Measurements from ENCODE around the gene CFAP97D2.
"Not testable (repeated sequence)": the region's sequence is repeated elsewhere in the genome, so short reads cannot be mapped to it uniquely, and the experiment has no call there.

The CFAP97D2 gene

GRCh38 chr13:114237415-114238112, 58.5 kb downstream of the CFAP97D2 start:
- no peak for TF ChIP-seq CTCF (IDR thresholded peaks at IDR 0.05; ENCODE audit: insufficient read depth, low read depth, low read length, missing control alignments)
- H3K4me3 ChIP-seq (ENCODE audit: low read depth, low read length) = no peak overlapping the region
- DNase-seq (ENCODE audit: low read depth) = no peak

DNA sequence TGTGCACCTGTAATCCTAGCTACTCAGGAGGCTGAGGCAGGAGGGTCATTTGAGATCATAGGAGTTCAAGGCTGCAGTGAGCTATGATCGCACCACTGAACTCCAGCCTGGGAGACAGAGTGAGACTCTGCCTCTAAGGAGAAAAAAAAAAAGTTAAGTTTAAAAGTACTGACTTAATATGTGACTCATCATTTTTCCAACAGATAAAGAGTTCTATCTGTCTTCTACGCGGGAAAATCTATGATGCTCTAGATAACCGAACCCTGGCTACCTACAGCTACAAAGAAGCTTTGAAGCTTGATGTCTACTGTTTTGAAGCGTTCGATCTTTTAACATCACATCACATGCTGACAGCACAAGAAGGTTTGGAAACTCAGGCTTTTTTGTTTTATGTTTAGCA, 62.9 kb downstream of the CFAP97D2 start:
- no peak overlapping the region for H3K4me3 ChIP-seq (ENCODE audit: low read depth, low read length)
- no peak for DNase-seq (ENCODE audit: low read depth)
- TF ChIP-seq CTCF (IDR thresholded peaks at IDR 0.05; ENCODE audit: insufficient read depth, low read depth, low read length, missing control alignments) = no peak

DNA sequence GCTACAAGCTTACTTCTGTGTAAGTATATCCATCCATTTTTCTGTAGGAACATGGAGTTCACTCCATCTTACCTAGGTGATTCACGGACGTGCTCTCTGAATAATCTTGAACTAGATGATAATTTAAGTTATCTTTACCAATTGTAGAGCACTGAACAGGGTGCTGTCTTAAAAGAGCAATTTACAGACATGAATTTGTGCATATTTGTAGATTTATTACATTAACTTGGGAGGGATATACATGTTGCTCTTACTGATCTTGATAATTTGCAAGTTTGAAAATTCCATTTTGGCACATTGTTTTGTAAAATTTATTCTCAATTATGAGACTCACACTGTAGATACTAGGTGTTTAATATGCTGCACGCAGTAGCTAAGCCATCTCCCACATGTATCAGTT, 64.9 kb downstream of the CFAP97D2 start:
- TF ChIP-seq CTCF (IDR thresholded peaks at IDR 0.05; ENCODE audit: insufficient read depth, low read depth, low read length, missing control alignments) = no peak
- DNase-seq (ENCODE audit: low read depth) = no peak
- no peak overlapping the region for H3K4me3 ChIP-seq (ENCODE audit: low read depth, low read length)

DNA sequence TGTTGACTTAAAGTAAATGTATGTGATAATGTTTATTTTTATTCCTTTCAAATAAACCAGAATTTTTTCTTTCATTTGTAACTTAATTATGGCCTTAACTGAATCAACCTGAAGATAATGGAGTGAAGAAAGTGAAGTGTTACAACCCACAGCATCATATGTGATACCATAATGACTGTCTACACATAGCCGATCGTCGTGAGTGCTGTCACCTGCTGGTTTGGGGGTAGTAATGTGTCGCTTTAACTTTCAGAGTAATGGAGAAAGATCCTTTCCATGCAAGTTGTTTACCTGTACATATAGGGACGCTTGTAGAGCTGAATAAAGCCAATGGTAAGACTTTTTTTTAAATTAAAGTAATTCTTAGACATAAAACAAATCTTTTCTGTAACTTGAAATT, 65.6 kb downstream of the CFAP97D2 start:
- no peak for TF ChIP-seq CTCF (IDR thresholded peaks at IDR 0.05; ENCODE audit: insufficient read depth, low read depth, low read length, missing control alignments)
- no peak for DNase-seq (ENCODE audit: low read depth)

GRCh38 chr13:114248011-114248410, 69.0 kb downstream of the CFAP97D2 start:
- DNase-seq (ENCODE audit: low read depth) = no peak
- no peak for TF ChIP-seq CTCF (IDR thresholded peaks at IDR 0.05; ENCODE audit: insufficient read depth, low read depth, low read length, missing control alignments)
- H3K4me3 ChIP-seq (ENCODE audit: low read depth, low read length) = no peak overlapping the region

More for the DNA sequence above, 65.6 kb downstream of the CFAP97D2 start:
- H3K4me3 ChIP-seq (ENCODE audit: low read depth, low read length) = no peak overlapping the region

DNA sequence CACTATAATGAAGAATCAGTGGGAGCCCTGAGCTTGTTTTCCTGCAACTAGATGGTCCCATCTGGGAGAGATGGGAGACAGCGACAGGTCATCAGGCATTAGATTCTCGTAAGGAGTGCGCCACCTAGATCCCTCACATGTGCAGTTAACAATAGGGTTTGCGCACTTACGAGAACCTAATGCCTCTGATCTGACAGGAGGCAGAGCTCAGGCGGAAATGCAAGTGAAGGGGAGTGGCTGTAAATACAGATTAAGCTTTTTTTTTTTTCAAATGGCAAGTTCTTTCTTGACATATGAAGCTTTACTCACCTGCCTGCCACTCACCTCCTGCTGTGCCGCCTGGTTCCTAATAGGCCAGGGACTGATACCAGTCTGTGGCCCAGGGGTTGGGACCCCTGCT, 70.0 kb downstream of the CFAP97D2 start:
- no peak overlapping the region for H3K4me3 ChIP-seq (ENCODE audit: low read depth, low read length)
- no peak for TF ChIP-seq CTCF (IDR thresholded peaks at IDR 0.05; ENCODE audit: insufficient read depth, low read depth, low read length, missing control alignments)
- no peak for DNase-seq (ENCODE audit: low read depth)

- not testable (repeated sequence) for DNase-seq (ENCODE audit: low read depth); H3K4me3 ChIP-seq (ENCODE audit: low read depth, low read length)
Measured at GRCh38 chr13:114251639-114252440, 72.8 kb downstream of the CFAP97D2 start.

Data from GM12865 (cell line).